ENCODE results near the gene PEX11A. TPM values are rescaled to one million over a fixed set of nuclear protein-coding genes. Genes with fewer than 3 reads are reported as not detected.

Gene PEX11A
- total RNA-seq = 10 to 100 TPM; 41.4 to 80.3 (median 51.5) TPM

- no peak for TF ChIP-seq CTCF (IDR thresholded peaks at IDR 0.05; ENCODE audit: low read depth)
Observed at GRCh38 chr15:89690276-89691218, at the start of gene PEX11A, which contains the start of gene WDR93. PEX11A (minus strand) TSS chr15:89690754; CDS start chr15:89690632, 122 bp downstream. WDR93 (plus strand) TSS chr15:89690811; CDS start chr15:89701747, 10,936 bp downstream.

- TF ChIP-seq CTCF (IDR thresholded peaks at IDR 0.05; ENCODE audit: low read depth) = no peak
Observed at GRCh38 chr15:89740137-89740536, 49.6 kb upstream of the PEX11A start.

GRCh38 chr15:89735773-89736172 is 45.2 kb upstream of the PEX11A start:
- no peak for TF ChIP-seq CTCF (IDR thresholded peaks at IDR 0.05; ENCODE audit: low read depth)

GRCh38 chr15:89732451-89733172 is 42.1 kb upstream of the PEX11A start:
- TF ChIP-seq CTCF (IDR thresholded peaks at IDR 0.05; ENCODE audit: low read depth) = no peak

GRCh38 chr15:89731275-89731674 is 40.7 kb upstream of the PEX11A start:
- no peak for TF ChIP-seq CTCF (IDR thresholded peaks at IDR 0.05; ENCODE audit: low read depth)

- no peak for TF ChIP-seq CTCF (IDR thresholded peaks at IDR 0.05; ENCODE audit: low read depth)
Observed at GRCh38 chr15:89728254-89728653, 37.7 kb upstream of the PEX11A start.

GRCh38 chr15:89725064-89725463 is 34.5 kb upstream of the PEX11A start:
- no peak for TF ChIP-seq CTCF (IDR thresholded peaks at IDR 0.05; ENCODE audit: low read depth)

All from subcutaneous adipose tissue (tissue), 4 donors.